ENCODE results near the gene CARM1.
A peak's percentile ranks its signal among the peaks of the same experiment; 100 is the strongest.
"Not testable (repeated sequence)": the region's sequence is repeated elsewhere in the genome, so short reads cannot be mapped to it uniquely, and the experiment has no call there.

Gene CARM1

GRCh38 chr19:10870955-10871603 is at the start of gene CARM1:
CARM1 (plus strand) TSS chr19:10871553; CDS start chr19:10871703, 150 bp downstream.
- DNase-seq, result peak; percentile 99

GRCh38 chr19:10823690-10824089 is 47.7 kb upstream of the CARM1 start:
- DNase-seq, result no peak

GRCh38 chr19:10826231-10826630 is 45.1 kb upstream of the CARM1 start:
- DNase-seq, result no peak

GRCh38 chr19:10826846-10827245 is 44.5 kb upstream of the CARM1 start:
- DNase-seq, result no peak

GRCh38 chr19:10828981-10829821 is 42.2 kb upstream of the CARM1 start:
- DNase-seq, result no peak

GRCh38 chr19:10829967-10830366 is 41.4 kb upstream of the CARM1 start:
- DNase-seq, result no peak

- DNase-seq, result no peak
Measured at GRCh38 chr19:10830370-10830769, 41.0 kb upstream of the CARM1 start.

- DNase-seq, result no peak
Measured at GRCh38 chr19:10830931-10831779, 40.2 kb upstream of the CARM1 start.

GRCh38 chr19:10831987-10832938 is 39.1 kb upstream of the CARM1 start:
- DNase-seq, result no peak

GRCh38 chr19:10832939-10833296 is 38.4 kb upstream of the CARM1 start:
- DNase-seq, result no peak

- no peak for DNase-seq
Measured at GRCh38 chr19:10835089-10835753, 36.1 kb upstream of the CARM1 start.

- DNase-seq, result peak; percentile 99
Measured at GRCh38 chr19:10835754-10836478, 35.4 kb upstream of the CARM1 start, which contains the start of gene TMED1. TMED1 (minus strand) TSS chr19:10836212; CDS start chr19:10836191, 21 bp downstream.

GRCh38 chr19:10836479-10837330 is 34.6 kb upstream of the CARM1 start:
- DNase-seq, result peak; percentile 88

- DNase-seq, result not testable (repeated sequence)
Measured at GRCh38 chr19:10837649-10838048, 33.7 kb upstream of the CARM1 start.

- DNase-seq, result no peak
Measured at GRCh38 chr19:10838377-10838776, 33.0 kb upstream of the CARM1 start.

- no peak for DNase-seq
Measured at GRCh38 chr19:10839114-10840050, 32.0 kb upstream of the CARM1 start.

- no peak for DNase-seq
Measured at GRCh38 chr19:10842788-10843187, 28.6 kb upstream of the CARM1 start.

GRCh38 chr19:10846500-10847202 is 24.7 kb upstream of the CARM1 start:
- no peak for DNase-seq
